HCT116 (cell line): ENCODE measurements around the gene GPR108.

Experiments used
- CTCF ChIP-seq, 3 experiments: fragments of 200-600 bp in 1 of 3; sonication (generic) in 1 of 3; IDR thresholded peaks in 2 of 3; conservative IDR thresholded peaks in 1 of 3; 2 replicates each; pipeline ENCODE4 v1.5.1; 2012 to 2017; ENCODE audit warnings: low read depth in 2 of 3, low read length in 2 of 3, antibody characterized with exemption in 1 of 3, borderline replicate concordance in 1 of 3, control low read depth in 1 of 3, mild to moderate bottlenecking in 1 of 3, mixed read lengths in 1 of 3, mixed run types in 1 of 3, moderate library complexity in 1 of 3; ENCODE audit not compliant: insufficient read depth in 1 of 3
- RAD21 ChIP-seq: IDR thresholded peaks from 2 replicates; pipeline ENCODE4 v1.6.1; 2012; ENCODE audit warnings: low read depth, mild to moderate bottlenecking
- YY1 ChIP-seq: IDR thresholded peaks from 2 replicates; pipeline ENCODE4 v1.6.1; 2011; ENCODE audit warnings: low read length, low read depth, moderate library complexity, mild to moderate bottlenecking; ENCODE audit not compliant: insufficient replicate concordance; ENCODE audit errors: extremely low read depth

GRCh38 chr19:6778386-6778785 is 41.0 kb upstream of the GPR108 start:
- TF ChIP-seq CTCF (IDR thresholded peaks at IDR 0.05 in 2 of 3, conservative IDR thresholded peaks at IDR 0.05 in 1 of 3; ENCODE audit: borderline replicate concordance in 1 of 3, insufficient read depth in 1 of 3, low read depth in 2 of 3, low read length in 2 of 3) (no peak), YY1 (no peak), RAD21 (no peak)
